SK-N-SH treated with all-trans-retinoic acid at 6 μM for 48 hours (cell line): Measurements from ENCODE around the gene KLHDC4.

Experiments used
- ARNTL ChIP-seq: fragments of 450-650 bp; formaldehyde crosslinking; IDR thresholded peaks from 2 replicates; pipeline ENCODE4 v1.5.0; 2020; ENCODE audit warnings: low read depth, mild to moderate bottlenecking, moderate library complexity, borderline replicate concordance
- CSRNP3 ChIP-seq: fragments of 250-450 bp; sonication (Bioruptor Pico); IDR thresholded peaks from 2 replicates; pipeline ENCODE4 v1.5.1; 2021; ENCODE audit warnings: mild to moderate bottlenecking, moderate library complexity
- RARB ChIP-seq: fragments of 250-450 bp; sonication (Bioruptor Pico); IDR thresholded peaks from 2 replicates; pipeline ENCODE4 v1.8.0; 2021; ENCODE audit warnings: mild to moderate bottlenecking, moderate library complexity
- SNAI2 ChIP-seq: fragments of 250-450 bp; sonication (Bioruptor Pico); IDR thresholded peaks from 2 replicates; pipeline ENCODE4 v1.5.0; 2020; ENCODE audit warnings: mild to moderate bottlenecking, moderate library complexity
- TOX ChIP-seq: fragments of 250-450 bp; sonication (Bioruptor Pico); IDR thresholded peaks from 2 replicates; pipeline ENCODE4 v1.8.0; 2021; ENCODE audit warnings: mild to moderate bottlenecking, moderate library complexity, borderline replicate concordance
- TSHZ2 ChIP-seq: fragments of 250-450 bp; sonication (Bioruptor Pico); IDR thresholded peaks from 2 replicates; pipeline ENCODE4 v1.5.0; 2020; ENCODE audit warnings: mild to moderate bottlenecking, moderate library complexity
- ZC3H10 ChIP-seq: fragments of 250-450 bp; sonication (Bioruptor Pico); IDR thresholded peaks from 2 replicates; pipeline ENCODE4 v1.5.1; 2021; ENCODE audit warnings: mild to moderate bottlenecking, moderate library complexity
- ZFP30 ChIP-seq: fragments of 450-650 bp; formaldehyde crosslinking; IDR thresholded peaks from 2 replicates; pipeline ENCODE4 v1.5.0; 2022; ENCODE audit warnings: mild to moderate bottlenecking, moderate library complexity
- ZNF565 ChIP-seq: fragments of 450-650 bp; formaldehyde crosslinking; conservative IDR thresholded peaks from 2 replicates; pipeline ENCODE4 v1.5.0; 2020; ENCODE audit warnings: low read depth, mild to moderate bottlenecking, moderate library complexity
- TF ChIP-seq, protein P1 (sequence below): fragments of 250-450 bp; sonication (Bioruptor Pico); IDR thresholded peaks from 2 replicates; pipeline ENCODE4 v1.8.0; 2020; ENCODE audit warnings: mild to moderate bottlenecking, moderate library complexity, borderline replicate concordance
- TF ChIP-seq, protein P2 (sequence below): fragments of 250-450 bp; sonication (Bioruptor Pico); IDR thresholded peaks from 2 replicates; pipeline ENCODE4 v1.5.1; 2020; ENCODE audit warnings: low read depth, mild to moderate bottlenecking, moderate library complexity

- TF ChIP-seq RARB (CRISPR knock-in tag) (no peak), SNAI2 (CRISPR knock-in tag) (no peak), ZNF565 (CRISPR knock-in tag) (no peak), ZFP30 (no peak), ZC3H10 (CRISPR knock-in tag) (no peak), TSHZ2 (CRISPR knock-in tag) (no peak), CSRNP3 (CRISPR knock-in tag) (no peak), ARNTL (CRISPR knock-in tag) (no peak), TOX (CRISPR knock-in tag) (no peak)
- TF ChIP-seq, protein P1, sequence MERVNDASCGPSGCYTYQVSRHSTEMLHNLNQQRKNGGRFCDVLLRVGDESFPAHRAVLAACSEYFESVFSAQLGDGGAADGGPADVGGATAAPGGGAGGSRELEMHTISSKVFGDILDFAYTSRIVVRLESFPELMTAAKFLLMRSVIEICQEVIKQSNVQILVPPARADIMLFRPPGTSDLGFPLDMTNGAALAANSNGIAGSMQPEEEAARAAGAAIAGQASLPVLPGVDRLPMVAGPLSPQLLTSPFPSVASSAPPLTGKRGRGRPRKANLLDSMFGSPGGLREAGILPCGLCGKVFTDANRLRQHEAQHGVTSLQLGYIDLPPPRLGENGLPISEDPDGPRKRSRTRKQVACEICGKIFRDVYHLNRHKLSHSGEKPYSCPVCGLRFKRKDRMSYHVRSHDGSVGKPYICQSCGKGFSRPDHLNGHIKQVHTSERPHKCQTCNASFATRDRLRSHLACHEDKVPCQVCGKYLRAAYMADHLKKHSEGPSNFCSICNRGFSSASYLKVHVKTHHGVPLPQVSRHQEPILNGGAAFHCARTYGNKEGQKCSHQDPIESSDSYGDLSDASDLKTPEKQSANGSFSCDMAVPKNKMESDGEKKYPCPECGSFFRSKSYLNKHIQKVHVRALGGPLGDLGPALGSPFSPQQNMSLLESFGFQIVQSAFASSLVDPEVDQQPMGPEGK (CRISPR knock-in tag): no peak
- TF ChIP-seq, protein P2, sequence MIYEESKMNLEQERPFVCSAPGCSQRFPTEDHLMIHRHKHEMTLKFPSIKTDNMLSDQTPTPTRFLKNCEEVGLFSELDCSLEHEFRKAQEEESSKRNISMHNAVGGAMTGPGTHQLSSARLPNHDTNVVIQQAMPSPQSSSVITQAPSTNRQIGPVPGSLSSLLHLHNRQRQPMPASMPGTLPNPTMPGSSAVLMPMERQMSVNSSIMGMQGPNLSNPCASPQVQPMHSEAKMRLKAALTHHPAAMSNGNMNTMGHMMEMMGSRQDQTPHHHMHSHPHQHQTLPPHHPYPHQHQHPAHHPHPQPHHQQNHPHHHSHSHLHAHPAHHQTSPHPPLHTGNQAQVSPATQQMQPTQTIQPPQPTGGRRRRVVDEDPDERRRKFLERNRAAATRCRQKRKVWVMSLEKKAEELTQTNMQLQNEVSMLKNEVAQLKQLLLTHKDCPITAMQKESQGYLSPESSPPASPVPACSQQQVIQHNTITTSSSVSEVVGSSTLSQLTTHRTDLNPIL (CRISPR knock-in tag): no peak
These were observed 54.9 kb downstream of the KLHDC4 start for GRCh38 chr16:87710887-87711286.
